Midbrain (tissue), 1 donor: ENCODE results near the gene BLACAT1.
A peak's percentile ranks its signal among the peaks of the same experiment; 100 is the strongest.

Source experiments
- DNase-seq: peaks from one replicate; lab custom pipeline; 2025; lab: John Stamatoyannopoulos, UW

Gene BLACAT1

DNA sequence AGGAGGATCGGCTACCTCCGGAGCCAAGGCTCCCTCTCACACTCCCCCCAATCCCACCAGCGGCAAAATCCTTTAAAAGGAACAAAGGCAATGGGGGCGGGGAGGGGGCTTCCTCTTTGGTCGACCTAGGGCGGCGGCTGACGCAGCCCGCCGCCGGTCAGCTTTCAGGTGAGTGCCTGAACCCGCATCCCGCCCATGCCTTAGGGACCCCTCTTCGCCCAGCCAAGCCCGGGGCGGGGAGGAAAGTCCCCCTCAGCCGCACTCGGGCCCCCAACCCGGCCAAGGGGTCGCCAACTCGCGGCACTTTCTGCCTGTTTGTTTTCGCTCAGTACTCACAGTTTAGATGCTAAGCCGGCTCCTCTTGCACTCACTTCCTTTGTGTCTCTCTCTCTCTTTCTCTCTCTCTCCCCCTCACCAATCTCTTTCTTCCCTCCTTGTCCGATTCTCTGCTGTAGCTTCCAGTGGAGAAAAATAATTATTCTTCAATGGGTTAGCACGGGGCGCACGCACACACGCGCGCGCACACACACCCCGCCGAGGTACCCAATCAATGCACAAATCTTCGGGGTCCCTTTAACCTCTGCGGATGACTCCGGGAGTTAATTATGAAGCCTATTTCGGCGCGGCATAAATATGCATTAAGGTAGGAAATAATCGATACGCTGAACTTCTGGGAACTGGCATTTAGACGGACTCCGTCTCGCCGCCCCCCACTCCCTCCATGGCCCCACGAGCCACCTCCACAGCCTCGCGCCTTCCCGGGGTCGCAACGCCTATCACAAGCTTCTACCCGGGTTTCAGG, at the start of gene BLACAT1:
Gene BLACAT1, minus strand, starts transcription at position 465 of the 802 bp plus-strand sequence.
- no peak for DNase-seq

DNA sequence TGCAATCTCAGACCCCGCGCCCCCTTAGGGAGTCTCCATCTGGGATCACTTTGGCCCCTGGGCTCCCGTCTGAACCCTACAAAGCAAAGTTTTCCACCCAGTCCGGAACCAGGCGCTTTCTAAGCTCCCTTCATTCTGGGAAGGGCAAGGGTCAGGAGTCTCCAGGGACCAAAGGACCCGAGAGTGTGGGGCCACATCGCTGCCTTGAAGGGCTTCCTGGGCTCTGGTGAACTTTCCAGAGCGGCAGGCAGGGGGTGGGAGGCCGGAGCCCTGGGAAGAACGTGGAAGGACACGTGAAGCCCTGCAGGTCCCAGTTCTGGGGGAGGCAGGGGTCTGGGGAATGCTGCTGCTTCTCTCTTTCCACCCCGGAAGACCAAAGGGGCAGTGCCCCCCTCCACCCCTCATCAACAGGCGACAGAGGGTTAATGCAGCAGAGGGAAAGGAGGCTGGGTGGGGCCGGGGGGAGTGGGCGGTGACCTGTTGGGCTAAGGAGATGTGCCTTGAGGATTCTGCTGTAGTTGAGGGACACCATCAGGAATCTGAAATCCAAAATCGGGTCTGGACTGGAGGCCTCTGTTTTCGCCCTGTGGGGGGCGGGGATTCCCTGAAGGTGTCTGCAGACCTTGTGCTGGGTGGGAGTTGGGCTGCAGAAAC, 49.4 kb upstream of the BLACAT1 start:
- no peak for DNase-seq

DNA sequence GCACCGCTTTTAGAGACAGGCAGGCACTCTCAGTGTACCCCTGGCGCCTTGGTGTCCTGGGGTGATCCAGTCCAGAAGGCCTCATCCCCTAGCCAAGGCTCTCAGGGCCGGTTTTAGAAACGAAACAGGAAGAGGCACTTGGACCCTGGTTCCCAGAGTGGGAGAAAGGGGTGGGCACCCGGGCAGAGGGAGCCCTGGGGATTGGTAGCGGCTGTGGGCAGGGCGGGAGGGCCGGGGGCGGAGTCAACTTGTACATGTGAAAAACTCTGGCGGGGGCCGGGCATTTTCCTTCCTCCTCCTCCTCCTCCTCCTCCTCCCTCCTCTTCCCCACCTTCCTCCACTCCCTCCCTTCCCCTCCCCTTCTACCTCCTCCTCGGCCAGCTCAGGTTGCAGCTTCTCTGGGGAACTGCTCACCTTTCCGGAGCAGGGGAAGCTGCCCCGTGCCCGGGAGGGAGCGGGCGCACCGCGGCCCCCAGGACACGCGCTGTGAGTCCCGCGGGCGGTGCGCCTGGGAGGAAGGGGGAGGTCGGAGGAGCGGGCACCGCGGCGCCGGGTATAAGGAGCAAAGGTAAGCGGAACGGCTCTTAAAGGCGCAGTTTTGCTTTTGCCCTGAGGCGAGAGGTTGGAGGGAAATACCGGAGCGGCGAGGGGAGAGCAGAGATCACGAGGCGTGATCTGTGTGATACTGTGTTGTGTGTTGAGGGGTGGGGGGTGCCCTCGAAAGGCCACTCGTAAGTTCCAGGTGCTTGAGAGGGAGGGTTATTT, 48.6 kb upstream of the BLACAT1 start, which contains the start of gene CDK18:
Gene CDK18, plus strand, starts transcription at position 359 of the 765 bp plus-strand sequence. CDS start 18,499 bp downstream, outside the sequence.
- DNase-seq = peak; percentile 87

DNA sequence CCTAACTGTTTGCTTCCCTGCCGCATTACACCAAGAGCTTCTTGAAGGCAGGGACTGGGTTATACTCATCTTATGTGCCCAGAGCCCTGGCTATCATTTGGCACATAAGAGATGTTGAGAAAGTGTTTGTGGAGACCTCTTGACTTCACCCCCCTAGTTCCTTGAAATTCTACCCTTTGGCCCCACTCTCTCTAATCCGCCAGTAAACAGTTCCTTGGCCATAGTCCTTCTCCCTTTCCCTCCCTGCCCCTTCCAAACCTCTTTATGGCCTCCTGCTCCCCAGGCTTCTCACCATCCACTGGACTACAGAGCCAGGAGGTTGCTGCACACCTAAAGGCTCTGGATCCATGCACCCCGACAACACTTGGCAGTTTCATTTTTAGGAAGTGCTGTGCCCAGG, 47.1 kb upstream of the BLACAT1 start:
- no peak for DNase-seq

DNA sequence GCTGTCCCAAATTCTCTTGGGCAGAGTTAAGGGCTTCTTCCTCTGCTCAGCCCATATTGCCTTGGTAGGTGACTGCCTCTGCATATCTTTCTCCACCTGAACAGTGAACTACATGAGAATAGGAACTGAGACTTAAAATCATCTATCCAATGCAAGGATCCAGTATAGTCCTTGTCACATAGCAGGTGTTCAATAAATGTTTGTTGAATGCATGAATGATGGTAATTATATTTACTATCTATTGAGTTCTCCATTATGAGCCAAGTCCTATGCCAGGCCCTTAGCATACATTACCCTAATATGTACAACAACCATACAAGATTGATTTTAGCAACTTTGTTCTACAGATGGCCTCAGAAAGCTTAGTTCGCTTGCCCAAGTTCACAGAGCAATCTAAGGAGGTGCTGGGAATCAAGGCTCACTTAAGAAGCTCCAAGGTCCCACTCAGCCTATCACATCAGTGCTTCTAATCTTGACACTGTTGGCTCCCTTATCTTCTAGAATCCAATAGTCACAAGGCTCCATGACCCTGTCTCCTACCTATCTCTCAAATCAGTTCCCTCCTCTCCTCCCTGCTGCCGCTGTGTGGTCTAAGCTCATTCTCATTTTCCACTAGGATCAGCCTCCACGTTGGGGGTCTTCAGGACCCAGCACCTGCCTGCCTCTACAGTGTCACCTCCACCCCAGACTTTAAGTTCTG, 46.4 kb upstream of the BLACAT1 start:
- no peak for DNase-seq

DNA sequence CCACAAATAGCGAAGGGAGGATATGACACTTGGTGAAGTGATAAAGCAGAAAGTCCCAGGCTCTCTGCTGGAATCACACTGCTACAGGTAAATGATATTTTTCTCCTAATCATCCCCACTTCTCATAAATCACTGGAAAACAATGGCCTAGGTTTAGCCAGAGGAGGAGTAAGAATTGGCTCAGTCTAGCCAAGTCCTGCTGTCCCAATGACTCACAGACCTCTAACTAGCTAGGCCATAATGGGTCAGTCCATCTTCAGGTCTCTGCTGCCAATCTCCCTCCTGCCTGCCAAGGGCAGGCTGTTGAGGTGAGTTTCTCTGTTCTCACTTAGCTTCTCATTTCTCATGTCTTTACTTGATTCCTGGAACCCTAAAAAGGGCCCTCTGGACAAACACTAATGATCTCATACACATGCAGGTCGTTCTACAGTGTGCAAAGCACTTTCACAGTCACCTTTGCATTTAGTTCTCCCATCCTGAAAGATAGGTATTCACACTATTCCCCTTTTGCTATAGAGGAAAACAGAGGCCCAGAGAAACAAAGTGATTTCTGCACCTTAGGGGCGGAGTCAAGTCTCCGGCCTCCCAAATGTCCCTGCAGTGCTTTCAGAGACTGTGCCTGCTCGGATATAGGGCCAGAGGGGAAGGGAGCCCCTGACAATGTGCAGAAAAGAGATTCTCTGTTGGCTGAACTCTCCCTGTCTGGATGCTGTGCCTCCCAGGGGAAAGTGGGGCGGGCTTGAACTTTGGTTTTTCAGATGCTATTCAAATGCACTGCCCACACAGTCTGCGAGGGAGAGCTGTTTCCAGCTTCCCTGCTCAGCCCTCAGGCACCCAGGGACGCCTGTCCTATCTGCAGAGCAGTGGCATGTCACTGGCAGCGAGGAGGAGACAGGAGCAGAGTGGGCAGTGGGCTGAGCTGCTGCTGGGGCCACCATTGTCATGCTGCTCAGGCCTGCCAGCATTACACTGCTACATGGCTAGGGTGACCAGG, 44.7 kb upstream of the BLACAT1 start:
- DNase-seq = peak; percentile 7

DNA sequence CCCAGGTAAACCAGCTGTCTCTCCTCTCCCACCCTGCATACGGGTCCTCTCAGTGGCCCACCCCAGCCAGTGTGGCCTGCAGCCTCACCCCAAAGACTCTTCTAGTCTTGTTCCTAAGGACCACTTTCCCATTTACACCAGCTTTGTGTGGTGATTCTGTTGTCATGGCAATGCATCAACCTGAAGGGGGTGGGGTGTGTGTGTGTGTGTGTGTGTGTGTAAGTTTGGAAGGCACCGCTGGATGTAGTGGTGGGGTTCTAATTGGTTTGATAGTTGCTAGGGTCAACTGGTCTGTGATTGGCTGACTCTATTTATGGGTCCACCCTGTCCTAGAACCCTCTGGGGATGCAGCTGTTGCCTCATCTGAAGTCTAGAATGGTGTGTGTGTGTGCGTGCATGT, 43.9 kb upstream of the BLACAT1 start:
- no peak for DNase-seq

DNA sequence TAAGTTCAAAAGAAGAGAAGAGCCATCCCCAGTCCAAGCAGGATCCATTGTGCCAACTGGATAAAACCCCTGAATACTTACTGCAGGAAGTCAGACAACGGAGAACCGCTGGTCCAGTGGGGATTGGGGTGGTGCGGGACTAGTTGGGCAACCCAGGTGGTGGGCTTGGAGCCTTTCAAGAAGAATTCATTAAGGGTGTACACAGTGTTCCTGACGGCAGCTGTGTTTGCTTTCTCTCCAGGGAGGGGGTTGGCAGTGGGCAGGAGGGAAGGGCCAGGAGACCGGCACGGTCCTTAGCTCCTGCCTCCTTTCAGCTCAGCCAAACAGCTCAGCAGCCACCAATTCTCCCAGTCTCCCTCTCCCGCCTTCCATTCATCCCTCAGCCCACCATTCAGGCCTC, 41.5 kb upstream of the BLACAT1 start:
- no peak for DNase-seq

DNA sequence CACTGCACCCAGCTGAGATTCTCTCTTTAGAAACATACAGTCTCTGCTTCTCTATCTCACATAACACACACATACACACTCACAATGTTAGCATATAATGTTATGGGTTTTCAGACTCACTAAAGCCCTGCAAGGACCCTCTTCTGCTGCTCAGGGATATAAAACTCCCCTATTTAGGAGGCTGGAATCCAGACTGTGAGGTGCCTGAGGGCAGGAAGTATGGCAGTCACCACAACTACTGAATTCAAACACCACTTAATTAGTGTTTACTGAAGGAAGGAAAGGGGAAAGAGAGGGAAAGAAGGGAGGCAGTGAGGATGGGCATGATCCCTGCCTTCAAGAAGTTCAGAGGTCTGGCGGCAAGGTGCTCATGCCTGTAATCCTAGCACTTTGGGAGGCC, 40.8 kb upstream of the BLACAT1 start:
- no peak for DNase-seq

DNA sequence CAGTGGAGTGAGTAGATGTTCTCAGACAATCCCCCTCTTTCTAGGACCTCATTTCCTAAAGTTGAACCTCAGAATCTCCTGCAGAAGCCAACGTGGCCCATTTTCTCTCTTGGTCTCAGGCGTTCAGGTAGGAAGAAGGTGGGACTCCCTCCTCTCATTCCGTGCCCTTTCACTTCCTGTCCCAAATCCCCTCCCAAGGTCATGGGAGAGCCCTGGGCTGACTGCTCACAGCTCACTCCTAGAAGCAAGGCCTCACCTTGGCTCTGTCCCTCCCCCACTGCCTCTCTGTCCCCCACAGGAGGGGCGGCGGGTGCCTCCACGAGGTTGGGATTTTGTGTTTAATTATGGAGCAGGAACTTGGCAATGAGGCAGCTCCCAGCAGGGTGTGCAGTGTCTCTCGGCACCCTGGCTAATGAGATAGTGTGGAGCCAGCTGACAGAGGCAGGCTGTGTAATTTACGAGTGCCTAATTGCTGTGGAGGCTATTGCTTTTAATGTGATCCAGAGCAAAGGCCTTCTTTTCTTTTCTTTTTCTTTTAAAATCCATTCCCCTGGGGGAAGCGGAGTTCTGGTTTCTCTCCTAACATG, 39.5 kb upstream of the BLACAT1 start:
- DNase-seq = no peak

DNA sequence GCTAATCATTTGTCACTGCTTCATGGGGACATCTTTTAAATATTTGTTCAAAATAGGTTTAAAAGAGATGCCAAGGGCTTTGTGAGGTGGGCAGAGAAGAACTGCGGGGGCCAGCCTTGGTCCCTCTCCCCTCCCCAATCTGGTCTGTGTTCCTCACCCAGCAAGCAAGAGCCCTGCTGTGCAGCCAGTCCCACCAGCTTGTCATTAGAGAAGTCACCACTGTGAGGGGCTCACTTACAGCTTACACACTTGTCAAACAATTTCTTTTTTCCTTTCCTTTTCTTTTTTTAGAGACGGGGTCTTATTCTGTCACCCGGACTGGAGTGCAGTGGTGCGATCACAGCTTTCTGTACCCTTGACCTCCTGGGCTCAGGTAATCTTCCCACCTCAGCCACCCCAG, 38.3 kb upstream of the BLACAT1 start:
- DNase-seq = no peak

DNA sequence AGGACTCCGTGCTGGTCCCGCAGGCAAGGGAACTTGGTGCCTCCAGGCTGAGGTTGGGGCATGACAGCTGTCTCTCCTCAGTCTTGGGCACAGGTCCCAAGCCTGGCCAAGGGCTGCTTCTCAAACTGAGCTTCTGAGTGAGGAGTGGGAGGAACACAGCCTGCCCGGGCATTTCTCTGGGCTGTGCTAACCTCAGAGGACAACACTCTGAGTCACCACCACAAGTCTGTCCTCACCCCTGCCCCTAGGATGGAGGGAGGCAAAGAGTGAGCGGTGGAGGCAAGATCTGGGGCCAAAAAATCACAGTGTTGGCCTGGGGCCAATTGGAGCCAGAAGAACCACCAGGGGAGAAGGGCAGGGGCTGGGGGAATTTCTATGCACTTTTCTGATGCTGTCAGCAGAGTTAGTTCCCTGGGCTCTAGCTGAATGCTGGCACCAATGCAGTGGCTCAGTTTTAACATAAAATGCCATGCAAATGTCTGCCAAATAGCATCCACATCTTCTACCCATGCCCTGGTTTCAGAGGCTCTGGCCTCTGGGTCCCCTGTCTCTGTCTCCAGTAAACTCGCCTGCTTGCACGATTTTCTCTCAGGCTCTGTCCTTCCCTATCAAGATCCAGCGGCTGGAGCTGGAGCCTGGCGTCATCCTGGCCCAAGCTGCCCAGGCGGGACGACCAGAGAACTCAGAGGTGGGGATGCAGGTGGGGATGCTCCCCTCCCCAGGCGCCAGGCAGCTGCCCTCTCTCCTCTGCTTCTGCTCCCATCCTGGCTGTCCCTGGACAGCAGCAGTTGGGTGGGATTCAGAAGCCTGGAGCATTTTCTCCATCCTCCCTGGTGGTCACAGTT, 37.6 kb upstream of the BLACAT1 start:
- DNase-seq = no peak

DNA sequence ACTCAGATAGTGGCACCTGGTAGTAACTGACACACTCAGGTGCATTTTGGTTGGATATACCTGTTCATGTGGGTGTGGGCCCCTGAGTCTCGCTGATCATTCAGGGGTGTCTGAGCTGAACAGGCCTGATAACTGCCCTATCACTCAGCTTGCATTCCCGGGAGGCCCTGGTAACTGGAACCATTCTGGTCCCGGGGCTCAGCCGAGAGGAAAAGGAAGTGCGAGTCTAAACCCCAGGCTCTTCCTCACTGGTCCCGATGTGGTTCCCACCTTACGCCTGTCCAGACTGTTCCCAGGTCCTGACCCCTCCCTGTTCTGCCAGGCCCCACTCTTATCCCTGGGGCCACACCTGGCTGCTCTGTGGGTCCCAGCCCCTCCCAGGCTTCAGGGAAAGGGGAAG, 36.9 kb upstream of the BLACAT1 start:
- no peak for DNase-seq

DNA sequence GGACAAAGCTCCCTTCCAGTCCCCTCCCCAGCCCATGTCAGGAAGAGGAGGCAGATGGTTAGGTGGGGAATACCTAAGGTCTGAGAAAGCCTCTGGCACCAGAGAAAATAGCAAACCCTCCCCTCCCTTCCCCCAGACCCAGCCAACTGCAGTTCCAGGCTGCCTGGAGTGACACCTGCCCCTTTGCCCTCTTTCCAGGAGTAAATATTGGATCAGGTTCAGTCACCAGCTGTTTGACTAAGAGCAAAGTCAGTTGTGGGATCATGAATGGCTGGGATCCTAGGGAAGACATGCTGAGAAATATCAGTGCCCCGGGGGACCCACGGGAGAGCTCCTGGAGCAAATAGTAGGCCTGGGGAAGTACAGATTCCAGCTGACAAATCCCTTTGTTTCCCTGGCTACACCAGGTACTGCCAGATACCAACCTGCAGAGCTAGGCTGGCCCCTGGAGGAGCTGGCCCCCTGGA, 36.4 kb upstream of the BLACAT1 start:
- DNase-seq = no peak

DNA sequence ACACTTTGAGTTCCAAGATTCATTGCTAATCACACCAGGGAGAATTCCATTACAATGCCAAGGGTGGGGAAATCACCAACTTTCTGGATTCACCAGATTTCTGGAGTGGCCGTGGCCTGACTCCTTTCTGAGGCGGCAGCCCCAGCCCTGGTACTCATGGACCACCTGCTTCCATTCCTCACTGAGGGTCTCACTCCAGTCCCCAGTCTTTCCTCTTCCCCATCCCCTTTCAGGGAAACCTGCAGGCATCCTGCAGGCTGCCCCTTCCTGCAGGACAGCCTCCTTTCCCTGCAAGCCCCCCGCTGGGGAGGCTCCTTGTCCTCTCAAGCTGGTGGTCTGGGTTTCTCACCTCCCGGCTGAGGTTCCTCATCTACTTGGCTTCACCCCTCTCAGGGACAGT, 35.9 kb upstream of the BLACAT1 start:
- no peak for DNase-seq

DNA sequence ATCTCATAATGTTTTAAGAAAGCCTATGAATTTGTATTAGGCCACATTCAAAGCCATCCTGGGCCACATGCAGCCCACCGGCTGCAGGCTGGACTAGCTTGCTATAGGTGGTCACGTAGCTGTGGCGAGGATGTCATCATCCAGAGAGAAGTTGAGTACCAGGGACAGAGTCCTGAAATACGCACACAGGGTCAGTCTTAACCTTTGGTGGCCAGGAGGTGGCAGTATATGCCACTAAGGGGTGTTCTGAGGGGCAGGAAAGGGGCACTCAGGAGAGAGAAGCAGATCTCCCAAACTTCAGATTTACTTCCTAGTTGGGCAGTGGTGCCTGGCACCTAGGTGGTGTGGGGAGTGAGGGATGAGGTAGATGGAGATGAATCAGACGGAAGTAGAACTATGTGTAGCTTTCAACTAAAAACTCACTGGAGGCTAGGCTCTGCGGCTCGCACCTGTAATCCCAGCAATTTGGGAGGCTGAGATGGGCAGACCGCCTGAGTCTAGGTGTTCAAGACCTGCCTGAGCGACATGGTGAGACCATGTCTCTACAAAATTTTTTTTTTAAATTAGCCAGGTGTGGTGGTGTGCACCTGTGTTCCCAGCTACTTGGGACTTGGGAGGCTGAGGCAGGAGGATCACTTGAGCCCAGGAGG, 32.4 kb upstream of the BLACAT1 start:
- peak; percentile 72 for DNase-seq

DNA sequence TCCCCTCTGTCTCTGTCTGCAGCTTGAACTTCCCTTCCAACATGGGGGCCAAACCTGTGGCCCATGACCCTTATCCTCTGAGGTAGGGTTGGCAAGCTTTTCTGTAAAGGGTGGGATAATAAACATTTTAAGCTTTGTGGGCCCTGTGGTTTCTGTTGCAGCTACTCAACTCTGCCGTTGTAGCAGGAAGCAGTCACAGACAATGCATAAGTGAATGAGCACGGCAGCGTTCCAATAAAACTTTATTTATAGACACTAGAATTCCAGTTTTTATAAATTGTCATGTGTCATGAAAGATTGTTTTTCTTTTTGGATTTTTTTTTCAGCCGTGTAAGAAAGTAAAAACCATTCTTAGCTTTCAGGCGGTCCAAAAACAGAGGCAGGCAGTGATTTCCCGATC, 30.4 kb upstream of the BLACAT1 start:
- DNase-seq = no peak

DNA sequence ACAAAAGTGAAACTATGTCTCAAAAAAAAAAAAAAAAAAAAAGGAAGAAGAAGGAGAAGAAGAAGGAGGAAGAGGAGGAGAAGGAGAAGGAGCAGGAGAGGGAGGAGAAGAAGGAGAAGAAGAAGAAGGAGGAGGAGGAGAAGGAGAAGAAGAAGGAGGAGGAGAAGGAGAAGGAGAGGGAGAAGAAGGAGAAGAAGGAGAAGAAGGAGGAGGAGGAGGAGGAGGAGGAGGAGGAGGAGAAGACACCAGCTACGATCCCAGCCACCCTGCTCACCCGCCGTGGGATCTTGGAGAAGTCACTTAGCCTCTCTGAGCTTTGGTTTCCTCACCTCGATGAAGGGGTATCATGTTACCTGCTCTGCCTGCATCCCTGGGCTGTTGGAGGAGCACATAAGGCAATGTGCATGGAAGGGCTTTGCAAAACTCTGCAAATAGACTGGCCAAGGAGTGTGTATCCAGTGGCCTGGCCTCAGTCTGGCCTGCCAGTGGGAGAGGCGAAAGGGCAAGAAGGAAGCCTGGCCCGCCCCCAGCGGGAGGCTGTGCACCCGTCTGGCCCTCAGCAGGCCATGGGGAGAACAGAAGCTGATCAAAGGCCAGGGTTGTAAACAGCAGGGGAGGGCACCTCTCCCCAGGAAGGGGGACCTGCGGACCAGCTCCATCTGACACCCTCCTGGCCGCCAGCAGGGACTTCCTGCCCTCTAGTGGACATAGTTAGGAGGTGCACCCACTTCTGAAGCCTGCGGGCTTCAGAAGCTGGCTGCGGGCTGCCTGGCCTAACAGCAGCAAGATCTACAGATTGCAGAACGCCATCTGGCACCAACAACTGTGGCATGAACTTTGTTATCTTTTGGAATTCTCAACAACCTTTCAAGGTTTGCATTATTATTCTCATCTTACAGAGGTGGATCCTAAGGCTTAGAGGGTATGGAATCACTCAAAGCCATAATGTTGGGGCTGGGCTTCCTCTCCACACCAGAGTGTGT, 29.4 kb upstream of the BLACAT1 start:
- DNase-seq = peak; percentile 82
